ENCODE results near the gene SORCS3. TPM values are rescaled to one million over a fixed set of nuclear protein-coding genes. Genes with fewer than 3 reads are reported as not detected.

The SORCS3 gene
- total RNA-seq, 4 donors from 2014 or later = not detected

DNA sequence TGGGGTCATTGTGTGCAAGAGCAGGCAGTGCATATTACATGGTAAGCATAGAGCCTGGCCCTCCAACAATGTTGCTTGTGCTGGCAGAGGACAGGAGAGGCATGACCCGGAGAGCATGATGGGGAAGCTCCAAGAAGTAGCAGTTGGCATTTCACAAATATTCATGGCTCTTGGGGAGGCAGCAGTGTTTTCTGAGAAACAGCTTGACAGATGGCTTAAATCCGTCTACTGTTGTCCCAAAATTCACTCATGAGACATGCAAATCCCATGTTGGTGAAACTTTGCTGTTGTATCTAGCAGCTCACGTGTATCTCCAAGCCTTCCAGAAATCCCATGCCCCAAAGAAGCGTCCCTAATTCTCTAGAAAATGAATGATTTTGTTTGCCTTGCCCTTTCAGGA lies 487.0 kb downstream of the SORCS3 start:
- DNase-seq (no peak), ATAC-seq (no peak)
- in situ Hi-C loops (cut with MboI; ENCODE audit: low sequenced_read_pairs in 4 of 4) (no loop called here), intact Hi-C loops (cut with DNase I; ENCODE audit: low total_unique reads) (no loop called here)
- Histone ChIP-seq H3K4me3 (no peak overlapping the region), H3K27ac (no peak overlapping the region), H3K27me3 (no peaks in the 10 kb centered on the region), H3K9me3 (no peaks in the 10 kb centered on the region), H3K4me1 (no peaks in the 10 kb centered on the region), H3K36me3 (no peaks in the 10 kb centered on the region)
- TF ChIP-seq POLR2A (IDR thresholded peaks at IDR 0.05) = no peak
- TF ChIP-seq, protein P1, sequence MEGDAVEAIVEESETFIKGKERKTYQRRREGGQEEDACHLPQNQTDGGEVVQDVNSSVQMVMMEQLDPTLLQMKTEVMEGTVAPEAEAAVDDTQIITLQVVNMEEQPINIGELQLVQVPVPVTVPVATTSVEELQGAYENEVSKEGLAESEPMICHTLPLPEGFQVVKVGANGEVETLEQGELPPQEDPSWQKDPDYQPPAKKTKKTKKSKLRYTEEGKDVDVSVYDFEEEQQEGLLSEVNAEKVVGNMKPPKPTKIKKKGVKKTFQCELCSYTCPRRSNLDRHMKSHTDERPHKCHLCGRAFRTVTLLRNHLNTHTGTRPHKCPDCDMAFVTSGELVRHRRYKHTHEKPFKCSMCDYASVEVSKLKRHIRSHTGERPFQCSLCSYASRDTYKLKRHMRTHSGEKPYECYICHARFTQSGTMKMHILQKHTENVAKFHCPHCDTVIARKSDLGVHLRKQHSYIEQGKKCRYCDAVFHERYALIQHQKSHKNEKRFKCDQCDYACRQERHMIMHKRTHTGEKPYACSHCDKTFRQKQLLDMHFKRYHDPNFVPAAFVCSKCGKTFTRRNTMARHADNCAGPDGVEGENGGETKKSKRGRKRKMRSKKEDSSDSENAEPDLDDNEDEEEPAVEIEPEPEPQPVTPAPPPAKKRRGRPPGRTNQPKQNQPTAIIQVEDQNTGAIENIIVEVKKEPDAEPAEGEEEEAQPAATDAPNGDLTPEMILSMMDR (IDR thresholded peaks at IDR 0.05 in 4 of 5, conservative IDR thresholded peaks at IDR 0.05 in 1 of 5) = no peak

DNA sequence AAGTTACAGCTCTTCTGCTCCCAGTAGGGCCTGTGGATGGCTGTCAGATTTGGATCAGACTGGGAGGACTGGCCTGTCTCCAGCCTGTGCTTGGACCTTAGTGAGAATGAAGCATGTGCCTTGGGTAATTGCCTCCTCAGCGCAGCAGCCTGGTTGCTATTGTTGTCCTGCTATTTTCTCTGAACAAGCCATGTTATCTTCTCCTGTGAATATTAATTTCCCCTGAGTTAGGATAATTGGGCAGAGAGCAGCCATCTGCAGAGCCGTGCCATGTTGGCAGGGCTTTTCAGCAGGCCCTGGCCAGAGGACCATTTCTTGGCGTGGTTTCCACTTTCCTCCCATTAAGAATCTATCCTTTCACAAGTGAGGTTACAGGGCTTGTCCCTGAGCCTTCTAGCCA lies 497.3 kb downstream of the SORCS3 start:
- Histone ChIP-seq H3K9me3 (no peaks in the 10 kb centered on the region), H3K27me3 (no peaks in the 10 kb centered on the region), H3K27ac (no peak overlapping the region), H3K4me1 (no peaks in the 10 kb centered on the region), H3K36me3 (no peaks in the 10 kb centered on the region), H3K4me3 (no peak overlapping the region)
- TF ChIP-seq, protein P1 (IDR thresholded peaks at IDR 0.05 in 4 of 5, conservative IDR thresholded peaks at IDR 0.05 in 1 of 5) = no peak
- no peak for TF ChIP-seq POLR2A (IDR thresholded peaks at IDR 0.05)
- in situ Hi-C loops (cut with MboI; ENCODE audit: low sequenced_read_pairs in 4 of 4) (no loop called here), intact Hi-C loops (cut with DNase I; ENCODE audit: low total_unique reads) (no loop called here)
- no peak for ATAC-seq
- DNase-seq = no peak

GRCh38 chr10:105139363-105139896 lies 498.3 kb downstream of the SORCS3 start:
- ATAC-seq = no peak

DNA sequence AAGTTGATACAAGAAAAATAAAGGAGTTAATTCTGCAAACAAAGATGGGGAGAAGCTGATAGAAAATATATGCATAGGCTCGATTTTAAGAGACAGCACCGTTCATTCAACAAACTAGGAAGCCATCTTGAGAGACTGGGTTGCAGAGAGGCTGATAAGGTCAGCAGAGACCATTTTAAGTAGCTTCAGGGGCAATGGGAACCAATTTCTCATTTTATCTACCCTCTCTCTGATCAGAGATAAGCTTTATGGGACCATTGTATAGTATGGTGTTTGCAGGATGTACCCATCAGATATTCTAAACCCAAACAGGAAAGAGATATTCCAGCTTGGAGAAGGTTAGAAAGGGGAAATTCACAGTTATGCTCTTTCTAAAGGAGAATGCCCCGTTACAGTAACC lies 499.5 kb downstream of the SORCS3 start:
- no peaks in the 10 kb centered on the region for H3K36me3 ChIP-seq
- ATAC-seq = no peak
- TF ChIP-seq, protein P1 (IDR thresholded peaks at IDR 0.05 in 4 of 5, conservative IDR thresholded peaks at IDR 0.05 in 1 of 5) = no peak
- TF ChIP-seq POLR2A (IDR thresholded peaks at IDR 0.05) = no peak
- intact Hi-C loops (cut with DNase I; ENCODE audit: low total_unique reads) (no loop called here), in situ Hi-C loops (cut with MboI; ENCODE audit: low sequenced_read_pairs in 4 of 4) (no loop called here)
- H3K27ac ChIP-seq = no peak overlapping the region
- H3K4me3 ChIP-seq = no peak overlapping the region
- no peaks in the 10 kb centered on the region for H3K27me3 ChIP-seq
- H3K9me3 ChIP-seq = no peaks in the 10 kb centered on the region
- no peak for DNase-seq
- H3K4me1 ChIP-seq = no peaks in the 10 kb centered on the region

More at GRCh38 chr10:105139363-105139896, 498.3 kb downstream of the SORCS3 start:
- TF ChIP-seq, protein P1 (IDR thresholded peaks at IDR 0.05 in 4 of 5, conservative IDR thresholded peaks at IDR 0.05 in 1 of 5) = no peak
- no peak overlapping the region for H3K27ac ChIP-seq
- no peaks in the 10 kb centered on the region for H3K27me3 ChIP-seq
- no peak overlapping the region for H3K4me3 ChIP-seq
- H3K36me3 ChIP-seq = no peaks in the 10 kb centered on the region
- intact Hi-C loops (cut with DNase I; ENCODE audit: low total_unique reads) = no loop called here
- in situ Hi-C loops (cut with MboI; ENCODE audit: low sequenced_read_pairs in 4 of 4) = no loop called here
- no peak for DNase-seq
- no peaks in the 10 kb centered on the region for H3K4me1 ChIP-seq
- no peaks in the 10 kb centered on the region for H3K9me3 ChIP-seq

DNA sequence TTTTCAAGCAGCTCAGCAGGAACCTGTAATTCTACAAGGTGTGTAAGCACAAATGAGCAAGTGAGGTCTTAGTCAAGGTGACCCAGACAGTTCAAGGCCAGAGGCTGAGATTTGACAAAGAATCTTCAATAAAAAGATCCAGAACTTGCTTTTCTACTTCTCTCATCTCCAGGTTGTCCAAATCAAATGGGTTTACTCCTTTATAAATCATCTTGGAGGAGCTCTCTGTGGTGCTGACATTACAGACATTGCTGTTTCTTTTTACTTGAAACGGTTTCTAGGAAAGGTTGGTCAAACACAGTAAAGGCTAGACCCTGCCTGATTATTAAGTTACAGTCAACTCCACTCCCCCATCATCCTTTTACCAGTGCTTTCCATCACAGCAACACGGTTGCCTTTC lies 504.6 kb downstream of the SORCS3 start:
- intact Hi-C loops (cut with DNase I; ENCODE audit: low total_unique reads) (no loop called here), in situ Hi-C loops (cut with MboI; ENCODE audit: low sequenced_read_pairs in 4 of 4) (no loop called here)
- Histone ChIP-seq H3K4me1 (no peaks in the 10 kb centered on the region), H3K4me3 (no peak overlapping the region), H3K27me3 (no peaks in the 10 kb centered on the region), H3K36me3 (no peaks in the 10 kb centered on the region), H3K27ac (no peak overlapping the region), H3K9me3 (no peaks in the 10 kb centered on the region)
- no peak for TF ChIP-seq POLR2A (IDR thresholded peaks at IDR 0.05)
- TF ChIP-seq, protein P1 (IDR thresholded peaks at IDR 0.05 in 4 of 5, conservative IDR thresholded peaks at IDR 0.05 in 1 of 5) = no peak
- no peak for ATAC-seq
- no peak for DNase-seq
